ENCODE results near the gene FCN1. TPM values are rescaled to one million over a fixed set of nuclear protein-coding genes. Genes with fewer than 3 reads are reported as not detected.

FCN1 gene
- total RNA-seq, 4 donors from 2014 or later, result 2.0 to 10.5 (median 4.3) TPM

DNA sequence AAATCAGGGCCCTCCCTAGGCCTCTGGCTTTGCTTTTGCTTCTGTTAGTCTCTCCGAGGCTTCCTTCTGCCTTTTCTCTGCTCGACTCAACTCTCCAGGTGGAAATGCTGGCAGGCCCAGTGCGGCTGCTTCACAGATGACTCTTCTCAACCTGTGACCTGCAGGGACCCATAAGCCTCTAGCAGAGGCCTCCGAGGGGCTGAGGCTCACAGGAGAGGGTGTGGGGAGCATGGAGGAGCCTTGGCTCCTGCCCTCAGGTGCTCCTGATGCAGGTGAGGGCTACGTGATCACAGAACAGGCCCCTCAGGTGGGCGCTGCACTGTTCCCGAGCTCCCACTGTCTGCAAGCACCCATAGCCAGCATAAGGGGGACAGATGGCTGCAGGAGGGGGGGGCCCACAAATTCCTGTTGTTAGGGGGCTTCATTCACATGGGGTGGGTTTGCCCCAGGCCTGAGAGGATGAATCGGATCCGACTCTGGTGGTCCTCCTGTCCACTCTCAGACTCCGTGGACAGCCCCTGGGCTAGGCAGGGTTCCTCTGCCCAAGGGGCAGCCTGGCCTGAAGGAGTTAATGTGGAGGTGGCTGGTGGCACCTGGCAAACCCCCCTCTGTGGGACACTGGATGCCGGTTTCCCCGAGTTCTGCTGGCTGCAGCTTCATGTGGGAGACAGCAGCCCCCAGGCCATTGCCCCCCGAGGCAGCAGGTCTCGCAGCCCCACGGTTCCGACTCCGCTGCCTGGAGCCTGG is 48.0 kb downstream of the FCN1 start:
- TF ChIP-seq, protein P1, sequence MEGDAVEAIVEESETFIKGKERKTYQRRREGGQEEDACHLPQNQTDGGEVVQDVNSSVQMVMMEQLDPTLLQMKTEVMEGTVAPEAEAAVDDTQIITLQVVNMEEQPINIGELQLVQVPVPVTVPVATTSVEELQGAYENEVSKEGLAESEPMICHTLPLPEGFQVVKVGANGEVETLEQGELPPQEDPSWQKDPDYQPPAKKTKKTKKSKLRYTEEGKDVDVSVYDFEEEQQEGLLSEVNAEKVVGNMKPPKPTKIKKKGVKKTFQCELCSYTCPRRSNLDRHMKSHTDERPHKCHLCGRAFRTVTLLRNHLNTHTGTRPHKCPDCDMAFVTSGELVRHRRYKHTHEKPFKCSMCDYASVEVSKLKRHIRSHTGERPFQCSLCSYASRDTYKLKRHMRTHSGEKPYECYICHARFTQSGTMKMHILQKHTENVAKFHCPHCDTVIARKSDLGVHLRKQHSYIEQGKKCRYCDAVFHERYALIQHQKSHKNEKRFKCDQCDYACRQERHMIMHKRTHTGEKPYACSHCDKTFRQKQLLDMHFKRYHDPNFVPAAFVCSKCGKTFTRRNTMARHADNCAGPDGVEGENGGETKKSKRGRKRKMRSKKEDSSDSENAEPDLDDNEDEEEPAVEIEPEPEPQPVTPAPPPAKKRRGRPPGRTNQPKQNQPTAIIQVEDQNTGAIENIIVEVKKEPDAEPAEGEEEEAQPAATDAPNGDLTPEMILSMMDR (IDR thresholded peaks at IDR 0.05; ENCODE audit: low read depth), result no peak

DNA sequence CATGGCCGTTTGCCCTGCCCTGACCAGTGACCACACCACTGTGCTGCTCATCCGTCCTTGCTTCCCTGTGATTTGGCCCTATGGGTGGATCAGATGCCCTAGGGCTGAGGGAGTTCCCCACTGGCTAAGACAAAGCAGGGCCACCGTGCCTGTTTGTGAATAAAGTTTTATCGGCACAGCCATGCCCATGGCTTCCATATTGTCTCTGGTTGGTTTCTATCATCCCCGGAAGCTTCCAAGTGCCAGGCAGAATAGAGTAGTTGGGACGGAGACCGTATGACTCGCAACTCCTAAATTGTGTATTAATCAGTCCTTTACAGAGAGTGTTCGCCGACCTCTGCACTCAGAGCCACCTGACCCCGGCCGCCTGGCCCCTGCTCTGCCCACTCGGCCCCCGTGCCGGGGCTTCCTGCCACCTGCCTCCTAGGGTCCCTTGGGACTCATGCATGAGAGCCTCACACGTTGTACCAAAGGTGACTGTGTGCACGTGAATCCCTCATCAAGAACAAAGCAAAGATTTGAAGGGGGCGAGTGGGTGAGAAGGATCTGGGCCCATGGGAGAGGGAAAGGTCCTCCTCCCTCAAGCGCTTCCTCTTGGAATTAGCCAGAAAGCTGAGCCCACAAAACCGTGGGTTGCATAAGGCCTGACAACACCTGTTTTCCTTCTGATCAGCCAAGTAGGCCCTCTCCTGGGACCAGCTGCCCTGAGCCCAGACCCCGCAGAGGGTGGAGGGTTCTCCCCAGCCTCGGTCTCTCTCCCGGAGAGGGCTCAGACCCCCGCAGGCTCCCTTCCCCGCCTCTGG is 48.8 kb downstream of the FCN1 start:
- TF ChIP-seq, protein P1 (IDR thresholded peaks at IDR 0.05; ENCODE audit: low read depth), result no peak

DNA sequence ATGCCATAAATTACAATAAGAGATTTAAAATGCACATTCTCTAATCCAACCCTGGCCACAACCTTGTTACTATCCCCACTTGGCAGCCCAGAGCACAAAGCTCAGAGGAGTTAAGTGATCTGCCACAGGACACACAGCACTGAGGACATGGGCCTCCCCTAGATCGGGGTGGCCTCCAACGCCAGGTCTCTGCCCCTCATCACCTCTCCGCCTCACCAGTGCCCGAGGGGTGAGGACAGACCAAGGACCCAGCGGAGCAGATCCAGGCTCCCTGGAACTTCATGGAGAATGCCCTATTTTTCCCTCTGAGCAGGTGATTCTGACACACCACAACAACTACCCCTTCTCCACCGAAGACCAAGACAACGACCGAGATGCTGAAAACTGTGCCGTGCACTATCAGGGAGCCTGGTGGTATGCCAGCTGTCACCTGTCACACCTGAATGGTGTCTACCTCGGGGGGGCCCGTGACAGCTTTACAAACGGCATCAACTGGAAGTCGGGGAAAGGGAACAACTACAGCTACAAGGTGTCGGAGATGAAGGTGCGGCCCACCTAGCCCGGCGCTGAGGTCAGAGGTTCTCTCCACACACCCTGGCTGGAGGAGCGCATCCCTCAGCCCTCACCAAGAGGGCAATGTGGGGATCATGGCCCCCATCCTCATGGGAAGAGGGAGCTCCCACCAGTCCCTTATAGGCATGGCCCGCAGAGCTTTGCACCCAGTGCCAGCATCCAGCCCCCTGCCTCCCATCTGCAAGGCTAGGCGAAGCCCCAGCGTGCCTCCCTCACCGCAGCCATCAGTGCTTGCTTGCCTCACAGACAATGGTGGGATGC is 49.6 kb downstream of the FCN1 start:
- TF ChIP-seq, protein P1 (IDR thresholded peaks at IDR 0.05; ENCODE audit: low read depth), result no peak

DNA sequence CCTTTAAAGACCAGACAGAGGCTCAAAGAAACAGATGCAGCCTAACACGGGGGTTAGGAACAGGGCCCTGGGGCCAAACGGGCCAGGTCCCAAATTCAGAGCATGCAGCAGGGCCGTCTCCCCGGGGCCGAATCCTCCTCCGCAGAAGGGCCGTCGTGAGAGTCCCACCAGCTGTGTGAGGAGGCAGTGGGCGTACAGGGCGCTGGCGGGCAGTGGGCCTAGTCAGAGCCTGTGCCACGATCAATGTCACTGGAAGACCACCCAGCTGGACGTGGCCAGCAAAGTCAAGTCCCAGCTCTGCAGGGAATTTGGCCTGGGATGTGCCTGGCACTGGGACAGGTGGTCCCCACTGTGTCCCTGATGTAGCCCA is 52.9 kb downstream of the FCN1 start:
- TF ChIP-seq, protein P1 (IDR thresholded peaks at IDR 0.05; ENCODE audit: low read depth), result no peak

DNA sequence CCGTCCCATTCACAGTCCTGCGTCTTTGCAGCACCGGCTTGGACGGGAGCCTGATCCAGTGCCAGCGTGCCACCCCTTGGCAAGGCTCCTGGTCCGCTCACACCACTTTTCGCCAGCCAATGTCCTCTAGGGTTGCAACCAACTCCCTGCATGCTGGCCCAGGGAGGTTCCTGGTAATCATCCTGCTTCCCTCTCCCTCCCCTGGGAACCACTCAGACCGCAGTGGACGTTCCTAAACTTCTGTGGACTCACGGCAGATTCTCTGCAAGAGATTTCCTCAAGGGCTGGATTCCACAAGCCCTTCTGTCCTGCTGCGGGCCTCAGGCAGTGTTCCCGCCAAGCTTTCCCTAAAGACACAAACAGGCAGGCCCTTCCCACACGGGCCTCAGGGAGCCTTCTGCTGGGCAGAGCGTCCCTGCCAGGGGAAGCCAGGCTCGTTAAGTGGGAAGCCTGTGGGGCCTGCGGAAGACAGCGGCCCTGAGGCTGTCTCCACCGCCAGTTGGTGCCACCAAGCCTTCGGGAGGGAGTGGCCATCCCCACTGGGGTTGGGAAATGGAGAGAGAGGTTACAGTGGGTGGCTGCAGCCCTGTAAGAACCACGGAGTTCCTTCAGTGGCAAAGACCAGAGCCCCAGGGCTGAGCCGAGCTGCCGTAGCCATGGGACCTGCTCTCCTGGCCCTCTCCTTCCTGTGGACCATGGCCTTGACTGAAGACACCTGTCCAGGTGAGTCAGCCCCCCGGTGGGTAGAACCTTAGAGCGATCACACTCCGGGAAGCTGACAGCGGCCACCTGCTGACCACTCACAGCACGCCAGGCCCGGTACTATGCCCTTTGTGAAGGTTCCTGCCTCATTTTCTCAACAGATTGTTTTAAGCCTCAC is 53.5 kb downstream of the FCN1 start:
- TF ChIP-seq, protein P1 (IDR thresholded peaks at IDR 0.05; ENCODE audit: low read depth), result no peak

DNA sequence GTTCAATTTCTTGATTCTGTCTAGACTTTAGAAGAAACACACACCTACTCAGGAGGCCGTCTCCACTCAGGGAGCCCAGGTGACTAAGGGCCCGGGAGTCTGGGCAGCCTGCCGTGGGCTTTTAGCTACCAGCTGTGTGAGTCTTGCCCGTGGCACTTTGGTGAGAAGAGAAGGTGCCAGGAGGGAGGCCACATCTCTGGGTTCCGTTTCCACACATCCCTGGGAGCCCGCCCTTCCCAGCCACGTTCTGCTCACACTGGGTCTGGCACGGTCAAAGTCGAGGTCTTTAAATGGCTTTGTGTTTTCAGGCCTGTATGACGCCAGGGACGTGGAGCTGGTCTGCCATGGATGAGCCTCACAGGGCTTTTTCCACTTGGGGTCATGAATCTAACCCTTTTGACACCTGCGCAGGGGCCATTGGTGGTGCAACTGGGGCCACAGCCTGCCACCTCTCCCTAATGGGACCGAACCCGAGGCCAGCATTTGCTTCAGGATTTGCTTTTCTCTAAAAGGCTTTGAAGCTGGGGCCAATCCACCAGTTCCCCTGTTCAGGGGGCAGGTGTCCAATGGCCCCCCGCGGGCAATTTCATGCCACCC is 54.3 kb downstream of the FCN1 start:
- TF ChIP-seq, protein P1 (IDR thresholded peaks at IDR 0.05; ENCODE audit: low read depth), result no peak
